Brain pericyte (primary cell): ENCODE measurements around the gene TNFRSF8.

Source experiments
- DNase-seq: peaks from one replicate; pipeline ENCODE4 v3.0.0-alpha.2; 2012; ENCODE audit warnings: low read depth, low spot score

The TNFRSF8 gene

GRCh38 chr1:12059722-12060464, 3.2 kb upstream of the TNFRSF8 start:
- DNase-seq = no peak

GRCh38 chr1:12060500-12060899, 2.6 kb upstream of the TNFRSF8 start:
- DNase-seq = no peak

GRCh38 chr1:12064073-12064969, 1.2 kb downstream of the TNFRSF8 start:
- no peak for DNase-seq

GRCh38 chr1:12065872-12066271, 2.8 kb downstream of the TNFRSF8 start:
- no peak for DNase-seq

GRCh38 chr1:12067900-12068821, 5.1 kb downstream of the TNFRSF8 start:
- no peak for DNase-seq

- no peak for DNase-seq
Measured at GRCh38 chr1:12069623-12070244, 6.6 kb downstream of the TNFRSF8 start.

GRCh38 chr1:12071892-12072291, 8.8 kb downstream of the TNFRSF8 start:
- no peak for DNase-seq

- DNase-seq = no peak
Measured at GRCh38 chr1:12072741-12073140, 9.6 kb downstream of the TNFRSF8 start.

- DNase-seq = no peak
Measured at GRCh38 chr1:12073796-12074195, 10.7 kb downstream of the TNFRSF8 start.

GRCh38 chr1:12075195-12076114, 12.4 kb downstream of the TNFRSF8 start:
- no peak for DNase-seq

- no peak for DNase-seq
Measured at GRCh38 chr1:12076425-12077005, 13.4 kb downstream of the TNFRSF8 start.

GRCh38 chr1:12078575-12078937, 15.5 kb downstream of the TNFRSF8 start:
- no peak for DNase-seq

- DNase-seq = no peak
Measured at GRCh38 chr1:12078938-12079861, 16.1 kb downstream of the TNFRSF8 start.

- DNase-seq = no peak
Measured at GRCh38 chr1:12080156-12080555, 17.1 kb downstream of the TNFRSF8 start.

GRCh38 chr1:12080773-12081556, 17.9 kb downstream of the TNFRSF8 start:
- DNase-seq = no peak

GRCh38 chr1:12081648-12082396, 18.7 kb downstream of the TNFRSF8 start:
- no peak for DNase-seq

- DNase-seq = no peak
Measured at GRCh38 chr1:12082988-12083387, 19.9 kb downstream of the TNFRSF8 start.
